H9 (cell line): ENCODE results near the gene FHL1. TPM values are rescaled to one million over a fixed set of nuclear protein-coding genes. Genes with fewer than 3 reads are reported as not detected.

Source experiments
- DNase-seq: peaks from one replicate; pipeline ENCODE4 v3.0.0-alpha.2; 2017
- H2AFZ ChIP-seq: one replicate; pipeline ENCODE4 v1.6.1; 2013; ENCODE audit warnings: mild to moderate bottlenecking, low read length, control low read depth, moderate library complexity
- H2AK5ac ChIP-seq: 2 replicates; pipeline ENCODE4 v1.6.1; 2013; ENCODE audit warnings: low read length, control low read depth, mixed read lengths; ENCODE audit not compliant: insufficient read length
- H2BK120ac ChIP-seq: one replicate; pipeline ENCODE4 v1.6.1; 2013; ENCODE audit warnings: low read depth, mild to moderate bottlenecking, low read length, control low read depth, inconsistent platforms; ENCODE audit not compliant: poor library complexity, severe bottlenecking
- H2BK12ac ChIP-seq: 2 replicates; pipeline ENCODE4 v1.6.1; 2013; ENCODE audit warnings: low read length, control low read depth, mixed read lengths, low read depth; ENCODE audit not compliant: insufficient read length
- H2BK15ac ChIP-seq: 2 replicates; pipeline ENCODE4 v1.6.1; 2013; ENCODE audit warnings: low read depth, low read length, control low read depth
- H2BK20ac ChIP-seq: one replicate; pipeline ENCODE4 v1.6.1; 2013; ENCODE audit warnings: low read depth, mild to moderate bottlenecking, low read length, control low read depth, inconsistent platforms; ENCODE audit not compliant: poor library complexity, severe bottlenecking
- H2BK5ac ChIP-seq: 2 replicates; pipeline ENCODE4 v1.6.1; 2013; ENCODE audit warnings: low read length, control low read depth, mixed read lengths; ENCODE audit not compliant: insufficient read length
- H3K14ac ChIP-seq: 2 replicates; pipeline ENCODE4 v1.6.1; 2013; ENCODE audit warnings: low read length, control low read depth; ENCODE audit not compliant: insufficient read depth
- H3K18ac ChIP-seq: 2 replicates; pipeline ENCODE4 v1.6.1; 2013; ENCODE audit warnings: low read depth, mild to moderate bottlenecking, mixed read lengths, low read length, control low read depth; ENCODE audit not compliant: insufficient read length
- H3K23ac ChIP-seq: 2 replicates; pipeline ENCODE4 v1.6.1; 2013; ENCODE audit warnings: low read length, control low read depth, mixed read lengths, low read depth; ENCODE audit not compliant: insufficient read length
- H3K23me2 ChIP-seq: 2 replicates; pipeline ENCODE4 v1.6.1; 2013; ENCODE audit warnings: low read depth, mild to moderate bottlenecking, mixed read lengths, low read length, control low read depth; ENCODE audit not compliant: insufficient read length, poor library complexity, severe bottlenecking
- H3K27ac ChIP-seq: 2 replicates; pipeline ENCODE4 v1.5.1; 2013; ENCODE audit warnings: low read length, control low read depth, mixed read lengths, low read depth; ENCODE audit not compliant: insufficient read length
- H3K27me3 ChIP-seq: 2 replicates; pipeline ENCODE4 v1.6.1; 2013; ENCODE audit warnings: low read length, control low read depth, inconsistent platforms; ENCODE audit not compliant: insufficient read depth
- H3K4ac ChIP-seq: 2 replicates; pipeline ENCODE4 v1.6.1; 2013; ENCODE audit warnings: low read depth, mild to moderate bottlenecking, control low read depth, inconsistent platforms, low read length, moderate library complexity
- H3K4me1 ChIP-seq: 2 replicates; pipeline ENCODE4 v1.6.1; 2013; ENCODE audit warnings: low read length, control low read depth, inconsistent platforms; ENCODE audit not compliant: insufficient read depth
- H3K4me2 ChIP-seq: 2 replicates; pipeline ENCODE4 v1.6.1; 2013; ENCODE audit warnings: low read length, control low read depth, mixed read lengths; ENCODE audit not compliant: insufficient read length, insufficient read depth
- H3K56ac ChIP-seq: 2 replicates; pipeline ENCODE4 v1.6.1; 2013; ENCODE audit warnings: low read depth, mild to moderate bottlenecking, mixed read lengths, low read length, control low read depth; ENCODE audit not compliant: insufficient read length
- H3K79me1 ChIP-seq: 2 replicates; pipeline ENCODE4 v1.6.1; 2013; ENCODE audit warnings: low read depth, mild to moderate bottlenecking, moderate library complexity, low read length, control low read depth, inconsistent platforms; ENCODE audit not compliant: insufficient read depth, poor library complexity, severe bottlenecking
- H3K79me2 ChIP-seq: 2 replicates; pipeline ENCODE4 v1.6.1; 2013; ENCODE audit warnings: low read length, control low read depth, inconsistent platforms; ENCODE audit not compliant: insufficient read depth
- H3K9ac ChIP-seq: 2 replicates; pipeline ENCODE4 v1.6.1; 2013; ENCODE audit warnings: low read length, control low read depth, mixed read lengths; ENCODE audit not compliant: insufficient read length; ENCODE audit errors: extremely low read depth
- H3K9me3 ChIP-seq: one replicate; pipeline ENCODE4 v1.6.1; 2013; ENCODE audit warnings: low read depth, low read length, inconsistent platforms; ENCODE audit not compliant: control insufficient read depth
- H3T11ph ChIP-seq: one replicate; pipeline ENCODE4 v1.6.1; 2013; ENCODE audit warnings: mild to moderate bottlenecking, low read length, control low read depth, inconsistent platforms
- H4K20me1 ChIP-seq: one replicate; pipeline ENCODE4 v1.6.1; 2013; ENCODE audit not compliant: control insufficient read depth, insufficient read length, insufficient read depth
- H4K5ac ChIP-seq: 2 replicates; pipeline ENCODE4 v1.6.1; 2013; ENCODE audit warnings: low read depth, mild to moderate bottlenecking, mixed read lengths, low read length, control low read depth; ENCODE audit not compliant: insufficient read length
- H4K8ac ChIP-seq: replicated peaks from 2 replicates; pipeline ENCODE4 v1.6.1; 2013; ENCODE audit warnings: low read length, control low read depth, mixed read lengths, low read depth; ENCODE audit not compliant: insufficient read length
- H4K91ac ChIP-seq: 2 replicates; pipeline ENCODE4 v1.6.1; 2013; ENCODE audit warnings: low read depth, mild to moderate bottlenecking, moderate library complexity, mixed read lengths, low read length, control low read depth; ENCODE audit not compliant: insufficient read length
- H3K27ac Mint-ChIP-seq, 3 experiments: 2 replicates in 2 of 3; 3 replicates in 1 of 3; pipeline ENCODE4 v1.8.0; 2020 to 2021; ENCODE audit warnings: mixed read lengths in 3 of 3, mild to moderate bottlenecking in 1 of 3, moderate library complexity in 1 of 3
- H3K27me3 Mint-ChIP-seq: 2 replicates; pipeline ENCODE4 v1.8.0; 2021; ENCODE audit warnings: low read depth, mild to moderate bottlenecking, moderate library complexity, mixed read lengths
- H3K36me3 Mint-ChIP-seq, 3 experiments: 2 replicates in 2 of 3; 3 replicates in 1 of 3; pipeline ENCODE4 v1.8.0; 2020 to 2021; ENCODE audit warnings: low read depth in 3 of 3, mixed read lengths in 3 of 3; ENCODE audit not compliant: insufficient read depth in 1 of 3
- H3K4me1 Mint-ChIP-seq, 2 experiments: 2 replicates each; pipeline ENCODE4 v1.8.0; 2020; ENCODE audit warnings: mixed read lengths in 2 of 2
- H3K4me3 Mint-ChIP-seq, 2 experiments: 2 replicates in 1 of 2; 3 replicates in 1 of 2; pipeline ENCODE4 v1.8.0; 2020 to 2021; ENCODE audit warnings: mild to moderate bottlenecking in 2 of 2, mixed read lengths in 2 of 2, moderate library complexity in 1 of 2
- H3K9me3 Mint-ChIP-seq, 2 experiments: 2 replicates in 1 of 2; 3 replicates in 1 of 2; pipeline ENCODE4 v1.8.0; 2020; ENCODE audit warnings: mild to moderate bottlenecking in 2 of 2, mixed read lengths in 2 of 2, moderate library complexity in 1 of 2
- CTCF ChIP-seq: fragments of 200-600 bp; sonication (generic); conservative IDR thresholded peaks from 3 replicates; pipeline ENCODE4 v1.8.0; 2021; ENCODE audit warnings: antibody characterized with exemption, mild to moderate bottlenecking
- WGBS: extraction: QIAGEN DNeasy Blood & Tissue Kit; methylation state at CpG from one replicate; pipeline ENCODE4 v1.1.7; 2013; ENCODE audit warnings: missing lambda C conversion rate, low lambda C conversion rate, mixed read lengths; ENCODE audit not compliant: insufficient read length; ENCODE audit errors: extremely low coverage; 5-methylcytosine and 5-hydroxymethylcytosine counted together
- total RNA-seq: library from RNA; stranded (reverse); gene quantifications from 2 replicates; pipeline ENCODE4 v1.2.1, GENCODE V29; 2021

FHL1 gene
- total RNA-seq, 1 experiment from 2014 or later: 20.0 TPM

GRCh38 chrX:136195247-136195646 lies 47.9 kb downstream of the FHL1 start:
- H3K56ac ChIP-seq: no peak overlapping the region
- H3K14ac ChIP-seq: no peak overlapping the region
- H4K20me1 ChIP-seq: no peaks in the 10 kb centered on the region
- no peak for DNase-seq
- H2BK120ac ChIP-seq: no peak overlapping the region
- H4K5ac ChIP-seq: no peak overlapping the region
- H3K4me2 ChIP-seq: no peak overlapping the region
- Mint-ChIP-seq H3K4me3 (no peak overlapping the region), H3K27ac (no peak overlapping the region), H3K36me3 (peaks cover 0 to 9% (median 6%) of the 10 kb centered on the region in 3 experiments; a peak in 4 of 7 replicates), H3K9me3 (peaks cover 59 to 68% of the 10 kb centered on the region in 2 experiments), H3K4me1 (peaks cover 5 to 12% of the 10 kb centered on the region in 2 experiments), H3K27me3 (no peaks in the 10 kb centered on the region; the same call in 1 of the 2 replicates)
- H4K8ac ChIP-seq: no peak overlapping the region
- H2BK5ac ChIP-seq: no peak overlapping the region
- H3K4ac ChIP-seq: no peak overlapping the region
- no peak overlapping the region for H3K23ac ChIP-seq
- no peak overlapping the region for H2BK20ac ChIP-seq
- no peaks in the 10 kb centered on the region for H3K27me3 ChIP-seq
- H2BK12ac ChIP-seq: no peak overlapping the region
- H2BK15ac ChIP-seq: no peak overlapping the region
- H3K79me1 ChIP-seq: no peaks in the 10 kb centered on the region
- H2AK5ac ChIP-seq: no peak overlapping the region
- peaks cover 50% of the 10 kb centered on the region for H3K9me3 ChIP-seq
- H3K18ac ChIP-seq: no peak overlapping the region
- H3K79me2 ChIP-seq: no peaks in the 10 kb centered on the region
- H4K91ac ChIP-seq: no peak overlapping the region
- no peak overlapping the region for H3T11ph ChIP-seq
- no peak overlapping the region for H3K27ac ChIP-seq
- no peaks in the 10 kb centered on the region for H3K23me2 ChIP-seq
- no CpG with 5 or more reads among the region's 4 CpGs for WGBS
- TF ChIP-seq CTCF: no peak
- H3K4me1 ChIP-seq: no peaks in the 10 kb centered on the region; the same call in 1 of the 2 replicates
- no peak overlapping the region for H2AFZ ChIP-seq
- no peak overlapping the region for H3K9ac ChIP-seq
